GM23338 (cell line): ENCODE data around the gene CDC42BPA. TPM values are rescaled to one million over a fixed set of nuclear protein-coding genes. Genes with fewer than 3 reads are reported as not detected.

Experiments used
- ATAC-seq: fragments of 200-7000 bp; cut with Tn5 transposase; 3 replicates; pipeline ENCODE4 v1.9.1; 2020
- DNase-seq: peaks from one replicate; pipeline ENCODE4 v3.0.0-alpha.2; 2015; ENCODE audit warnings: low spot score
- H2AFZ ChIP-seq: fragments of 200-600 bp; sonication (generic); 2 replicates; pipeline ENCODE4 v1.8.0; 2016; ENCODE audit warnings: antibody characterized with exemption, mild to moderate bottlenecking, moderate library complexity
- H3F3A ChIP-seq: fragments of 200-600 bp; sonication (generic); replicated peaks from 2 replicates; pipeline ENCODE4 v1.8.0; 2017; ENCODE audit warnings: antibody characterized with exemption, mixed run types, low read depth
- H3K27ac ChIP-seq: fragments of 200-600 bp; sonication (generic); 2 replicates; pipeline ENCODE4 v1.6.1; 2016; ENCODE audit warnings: low read depth
- H3K27me3 ChIP-seq: fragments of 200-600 bp; sonication (generic); 2 replicates; pipeline ENCODE4 v1.8.0; 2016; ENCODE audit warnings: mild to moderate bottlenecking, mixed run types, moderate library complexity; ENCODE audit not compliant: insufficient read depth
- H3K36me3 ChIP-seq: fragments of 200-600 bp; sonication (generic); 2 replicates; pipeline ENCODE4 v1.8.0; 2016; ENCODE audit warnings: mild to moderate bottlenecking; ENCODE audit not compliant: insufficient read depth
- H3K4me1 ChIP-seq: fragments of 200-600 bp; sonication (generic); 2 replicates; pipeline ENCODE4 v1.8.0; 2016; ENCODE audit warnings: mild to moderate bottlenecking, moderate library complexity; ENCODE audit not compliant: insufficient read depth
- H3K4me2 ChIP-seq: fragments of 200-600 bp; sonication (generic); 2 replicates; pipeline ENCODE4 v1.7.1; 2017; ENCODE audit warnings: mixed run types
- H3K4me3 ChIP-seq: fragments of 200-600 bp; sonication (generic); 2 replicates; pipeline ENCODE4 v1.6.1; 2016; ENCODE audit warnings: mixed run types
- H3K79me2 ChIP-seq: fragments of 200-600 bp; sonication (generic); replicated peaks from 2 replicates; pipeline ENCODE4 v1.8.0; 2017; ENCODE audit warnings: mild to moderate bottlenecking; ENCODE audit not compliant: insufficient read depth
- H3K9me2 ChIP-seq: fragments of 200-600 bp; sonication (generic); 2 replicates; pipeline ENCODE4 v1.8.0; 2017; ENCODE audit not compliant: insufficient read depth
- H4K20me1 ChIP-seq: fragments of 200-600 bp; sonication (generic); replicated peaks from 2 replicates; pipeline ENCODE4 v1.8.0; 2017; ENCODE audit warnings: mild to moderate bottlenecking; ENCODE audit not compliant: insufficient read depth
- H3K27ac Mint-ChIP-seq: 2 replicates; pipeline ENCODE4 v1.8.0; 2020; ENCODE audit warnings: inconsistent platforms, mild to moderate bottlenecking, moderate library complexity, mixed read lengths
- H3K27me3 Mint-ChIP-seq: 3 replicates; pipeline ENCODE4 v1.8.0; 2022; ENCODE audit warnings: low read depth, mild to moderate bottlenecking, moderate library complexity, mixed read lengths, inconsistent platforms; ENCODE audit not compliant: insufficient read depth, poor library complexity
- H3K36me3 Mint-ChIP-seq: 3 replicates; pipeline ENCODE4 v1.8.0; 2021; ENCODE audit warnings: low read depth, mild to moderate bottlenecking, inconsistent platforms, moderate library complexity, mixed read lengths
- H3K4me1 Mint-ChIP-seq: 3 replicates; pipeline ENCODE4 v1.8.0; 2020; ENCODE audit warnings: mild to moderate bottlenecking, inconsistent platforms, mixed read lengths
- H3K4me3 Mint-ChIP-seq: 3 replicates; pipeline ENCODE4 v1.8.0; 2021; ENCODE audit warnings: moderate library complexity, mild to moderate bottlenecking, inconsistent platforms, mixed read lengths
- H3K9me3 Mint-ChIP-seq: 3 replicates; pipeline ENCODE4 v1.8.0; 2020; ENCODE audit warnings: moderate library complexity, mild to moderate bottlenecking, inconsistent platforms, mixed read lengths
- CREB1 ChIP-seq: fragments of 250-450 bp; sonication (Bioruptor Pico); IDR thresholded peaks from 2 replicates; pipeline ENCODE4 v1.5.0; 2020; ENCODE audit warnings: low read depth, mild to moderate bottlenecking, moderate library complexity
- CTCF ChIP-seq, 2 experiments: fragments of 200-600 bp in 1 of 2; sonication (generic) in 1 of 2; conservative IDR thresholded peaks; 2 replicates each; pipeline versions ENCODE4 v1.5.1 to v1.6.1; 2016 to 2017; ENCODE audit warnings: antibody characterized with exemption in 2 of 2, low read depth in 2 of 2, mild to moderate bottlenecking in 2 of 2, moderate library complexity in 1 of 2
- ETS1 ChIP-seq: IDR thresholded peaks from 2 replicates; pipeline ENCODE4 v1.6.1; 2016; ENCODE audit warnings: antibody characterized with exemption
- EZH2 ChIP-seq: fragments of 200-600 bp; sonication (generic); IDR thresholded peaks from one replicate; pipeline ENCODE4 v1.8.0; 2017; ENCODE audit warnings: antibody characterized with exemption, mild to moderate bottlenecking, low read depth; ENCODE audit not compliant: unreplicated experiment
- EZH2phosphoT487 ChIP-seq: fragments of 200-600 bp; sonication (generic); IDR thresholded peaks from one replicate; pipeline ENCODE4 v1.8.1; 2018; ENCODE audit warnings: antibody characterized with exemption; ENCODE audit not compliant: unreplicated experiment
- JUNB ChIP-seq: IDR thresholded peaks from one replicate; pipeline ENCODE4 v1.6.1; 2016; ENCODE audit warnings: antibody characterized with exemption; ENCODE audit not compliant: unreplicated experiment
- POLR2AphosphoS5 ChIP-seq: IDR thresholded peaks from 2 replicates; pipeline ENCODE4 v1.6.1; 2016; ENCODE audit warnings: antibody characterized with exemption, low read depth
- STAT1 ChIP-seq: IDR thresholded peaks from one replicate; pipeline ENCODE4 v1.6.1; 2016; ENCODE audit warnings: antibody characterized with exemption; ENCODE audit not compliant: unreplicated experiment
- ZNF114 ChIP-seq: fragments of 250-450 bp; sonication (Bioruptor Pico); IDR thresholded peaks from 2 replicates; pipeline ENCODE4 v1.5.0; 2020; ENCODE audit warnings: mild to moderate bottlenecking, moderate library complexity
- ZNF331 ChIP-seq: fragments of 250-450 bp; sonication (Bioruptor Pico); IDR thresholded peaks from 2 replicates; pipeline ENCODE4 v1.5.0; 2020; ENCODE audit warnings: low read depth, mild to moderate bottlenecking, moderate library complexity
- polyA plus RNA-seq: library from polyadenylated mRNA; unstranded; fragments of >200 nt; fragmentation: Nextera tagmentation; extraction: Ambion mirVana; gene quantifications from 2 replicates; pipeline ENCODE4 v1.2.1, GENCODE V29; 2016
- total RNA-seq: library from RNA; depleted of rRNA; stranded (reverse); fragments of >200 nt; shearing (Covaris generic); gene quantifications from 2 replicates; pipeline ENCODE4 v1.2.3, GENCODE V29; 2014

CDC42BPA gene
- total and polyA plus RNA-seq, 2 experiments from 2014 or later, result 17.7 to 40.1 TPM

GRCh38 chr1:227281371-227281770 lies 36.9 kb downstream of the CDC42BPA start:
- H3K79me2 ChIP-seq, result peaks cover 91% of the 10 kb centered on the region

GRCh38 chr1:227280836-227281235 lies 37.5 kb downstream of the CDC42BPA start:
- Mint-ChIP-seq H3K4me1 (no peaks in the 10 kb centered on the region), H3K36me3 (peaks cover 45% of the 10 kb centered on the region), H3K9me3 (peaks cover 32% of the 10 kb centered on the region), H3K27me3 (no peaks in the 10 kb centered on the region), H3K4me3 (no peak overlapping the region), H3K27ac (no peak overlapping the region)
- DNase-seq (peak; percentile 8), ATAC-seq (peak; percentile 69)
- Histone ChIP-seq H3K4me1 (peaks cover 8% of the 10 kb centered on the region), H3K27me3 (no peaks in the 10 kb centered on the region), H2AFZ (no peak overlapping the region), H3K4me2 (no peak overlapping the region), H4K20me1 (no peaks in the 10 kb centered on the region), H3K36me3 (no peaks in the 10 kb centered on the region), H3K9me2 (no peaks in the 10 kb centered on the region), H3K4me3 (no peak overlapping the region), H3F3A (no peaks in the 10 kb centered on the region), H3K27ac (no peak overlapping the region), H3K79me2 (peaks cover 86% of the 10 kb centered on the region)
- TF ChIP-seq EZH2, result no peak
- no peak for TF ChIP-seq ZNF331 (CRISPR knock-in tag)
- TF ChIP-seq ZNF114 (CRISPR knock-in tag), result no peak
- TF ChIP-seq CTCF (conservative IDR thresholded peaks at IDR 0.05; ENCODE audit: low read depth in 2 of 2), result no peak
- no peak for TF ChIP-seq JUNB
- TF ChIP-seq ETS1, result no peak
- no peak for TF ChIP-seq STAT1

More at GRCh38 chr1:227281371-227281770, 36.9 kb downstream of the CDC42BPA start:
- Mint-ChIP-seq H3K4me1 (no peaks in the 10 kb centered on the region), H3K36me3 (peaks cover 47% of the 10 kb centered on the region), H3K27me3 (no peaks in the 10 kb centered on the region), H3K4me3 (no peak overlapping the region), H3K27ac (no peak overlapping the region), H3K9me3 (peaks cover 34% of the 10 kb centered on the region)
- Histone ChIP-seq H3K27ac (no peak overlapping the region), H3K27me3 (no peaks in the 10 kb centered on the region), H2AFZ (no peak overlapping the region), H3K9me2 (no peaks in the 10 kb centered on the region), H3K4me3 (no peak overlapping the region), H3K36me3 (no peaks in the 10 kb centered on the region; the same call in 1 of the 2 replicates), H3K4me1 (peaks cover 8% of the 10 kb centered on the region), H3K4me2 (no peak overlapping the region), H4K20me1 (no peaks in the 10 kb centered on the region), H3F3A (no peaks in the 10 kb centered on the region)
- no peak for DNase-seq
- no peak for TF ChIP-seq CTCF (conservative IDR thresholded peaks at IDR 0.05; ENCODE audit: low read depth in 2 of 2)
- TF ChIP-seq EZH2phosphoT487, result no peak
- no peak for TF ChIP-seq POLR2AphosphoS5
- no peak for TF ChIP-seq CREB1 (CRISPR knock-in tag)
- ATAC-seq, result no peak
